ENCODE results near the gene CLDN9. TPM values are rescaled to one million over a fixed set of nuclear protein-coding genes. Genes with fewer than 3 reads are reported as not detected.

The CLDN9 gene
- total RNA-seq, 1 donor from 2014 or later, result 0.48 TPM

- peak; percentile 4 for DNase-seq (ENCODE audit: low read depth)
These were observed 42.9 kb upstream of the CLDN9 start for GRCh38 chr16:2969545-2970521.

GRCh38 chr16:2970563-2970962, 42.2 kb upstream of the CLDN9 start:
- Histone ChIP-seq H3K36me3 (ENCODE audit: insufficient read depth, low read length) (no peaks in the 10 kb centered on the region), H3K9me3 (ENCODE audit: insufficient read depth, low read depth, low read length) (no peaks in the 10 kb centered on the region), H3K79me2 (ENCODE audit: insufficient read depth, low read length) (no peaks in the 10 kb centered on the region), H3K27me3 (ENCODE audit: insufficient read depth, low read length) (peaks cover 17% of the 10 kb centered on the region), H4K20me1 (ENCODE audit: insufficient read depth, low read length) (peaks cover 28% of the 10 kb centered on the region), H3K27ac (ENCODE audit: low read depth, low read length) (no peak overlapping the region), H2AFZ (ENCODE audit: low read depth, low read length) (no peak overlapping the region), H3K4me2 (ENCODE audit: low read length) (peak overlapping the region; percentile 97), H3K4me1 (ENCODE audit: insufficient read depth, low read length) (peaks cover 4% of the 10 kb centered on the region), H3K4me3 (ENCODE audit: insufficient read depth, low read depth, low read length) (peak overlapping the region; percentile 71), H3K9ac (ENCODE audit: low read length) (peak overlapping the region; percentile 72)
- Mint-ChIP-seq H3K4me3 (ENCODE audit: unreplicated experiment) (peak overlapping the region; percentile 64), H3K27me3 (ENCODE audit: low read depth, unreplicated experiment) (peaks cover 12% of the 10 kb centered on the region), H3K36me3 (ENCODE audit: low read depth, unreplicated experiment) (peaks cover 6% of the 10 kb centered on the region), H3K4me1 (ENCODE audit: low read depth, unreplicated experiment) (no peaks in the 10 kb centered on the region), H3K27ac (ENCODE audit: unreplicated experiment) (no peak overlapping the region), H3K9me3 (ENCODE audit: unreplicated experiment) (no peaks in the 10 kb centered on the region)
- TF ChIP-seq EZH2 (IDR thresholded peaks at IDR 0.05; ENCODE audit: insufficient read depth, low read length), result no peak
- TF ChIP-seq CTCF (IDR thresholded peaks at IDR 0.05; ENCODE audit: insufficient read depth, low read depth, low read length), result no peak
- no peak for DNase-seq (ENCODE audit: low read depth)
- no peak for FAIRE-seq

More at GRCh38 chr16:2969545-2970521, 42.9 kb upstream of the CLDN9 start:
- H3K9me3 Mint-ChIP-seq (ENCODE audit: unreplicated experiment), result no peaks in the 10 kb centered on the region
- H3K4me2 ChIP-seq (ENCODE audit: low read length), result peak overlapping the region; percentile 97
- no peaks in the 10 kb centered on the region for H3K4me1 Mint-ChIP-seq (ENCODE audit: low read depth, unreplicated experiment)
- peak overlapping the region; percentile 77 for H2AFZ ChIP-seq (ENCODE audit: low read depth, low read length)
- peak overlapping the region; percentile 71 for H3K4me3 ChIP-seq (ENCODE audit: insufficient read depth, low read depth, low read length)
- peaks cover 4% of the 10 kb centered on the region for H3K4me1 ChIP-seq (ENCODE audit: insufficient read depth, low read length)
- peaks cover 28% of the 10 kb centered on the region for H4K20me1 ChIP-seq (ENCODE audit: insufficient read depth, low read length)
- H3K4me3 Mint-ChIP-seq (ENCODE audit: unreplicated experiment), result peak overlapping the region; percentile 66
- H3K9ac ChIP-seq (ENCODE audit: low read length), result peak overlapping the region; percentile 72
- no peak for TF ChIP-seq CTCF (IDR thresholded peaks at IDR 0.05; ENCODE audit: insufficient read depth, low read depth, low read length)
- no peak for TF ChIP-seq EZH2 (IDR thresholded peaks at IDR 0.05; ENCODE audit: insufficient read depth, low read length)
- peaks cover 14% of the 10 kb centered on the region for H3K27me3 Mint-ChIP-seq (ENCODE audit: low read depth, unreplicated experiment)
- H3K27me3 ChIP-seq (ENCODE audit: insufficient read depth, low read length), result peaks cover 21% of the 10 kb centered on the region
- no peak overlapping the region for H3K27ac ChIP-seq (ENCODE audit: low read depth, low read length)
- H3K9me3 ChIP-seq (ENCODE audit: insufficient read depth, low read depth, low read length), result no peaks in the 10 kb centered on the region
- FAIRE-seq, result no peak
- peaks cover 6% of the 10 kb centered on the region for H3K36me3 Mint-ChIP-seq (ENCODE audit: low read depth, unreplicated experiment)
- no peaks in the 10 kb centered on the region for H3K36me3 ChIP-seq (ENCODE audit: insufficient read depth, low read length)
- no peak overlapping the region for H3K27ac Mint-ChIP-seq (ENCODE audit: unreplicated experiment)
- no peaks in the 10 kb centered on the region for H3K79me2 ChIP-seq (ENCODE audit: insufficient read depth, low read length)

All from astrocyte (in vitro differentiated cells and primary cell).